NCI-H1092 treated with DMSO at 0.1 percent for 48 hours (cell line): Measurements from ENCODE around the gene BPIFA3.
A peak's percentile ranks its signal among the peaks of the same experiment; 100 is the strongest.

ENCODE experiments used
- DNase-seq: peaks from one replicate; lab custom pipeline; 2025; lab: John Stamatoyannopoulos, UW

BPIFA3 gene

GRCh38 chr20:33224399-33224798 is 7.2 kb downstream of the BPIFA3 start:
- DNase-seq = no peak

- no peak for DNase-seq
Measured at GRCh38 chr20:33229843-33230242, 12.7 kb downstream of the BPIFA3 start.

- DNase-seq = no peak
Measured at GRCh38 chr20:33231237-33231636, 14.1 kb downstream of the BPIFA3 start.

- DNase-seq = no peak
Measured at GRCh38 chr20:33232486-33233072, 15.4 kb downstream of the BPIFA3 start.

GRCh38 chr20:33233129-33233774 is 16.1 kb downstream of the BPIFA3 start:
- DNase-seq = peak; percentile 33

- no peak for DNase-seq
Measured at GRCh38 chr20:33234050-33234449, 16.9 kb downstream of the BPIFA3 start.

GRCh38 chr20:33235696-33236095 is 18.5 kb downstream of the BPIFA3 start, which contains the start of gene BPIFA1:
BPIFA1 (plus strand) TSS chr20:33235996; CDS start chr20:33237712, 1,716 bp downstream.
- DNase-seq = no peak

GRCh38 chr20:33236351-33236750 is 19.2 kb downstream of the BPIFA3 start:
- DNase-seq = no peak

GRCh38 chr20:33237989-33238388 is 20.8 kb downstream of the BPIFA3 start:
- no peak for DNase-seq

GRCh38 chr20:33239418-33239817 is 22.3 kb downstream of the BPIFA3 start:
- DNase-seq = no peak

GRCh38 chr20:33239979-33240736 is 23.0 kb downstream of the BPIFA3 start:
- no peak for DNase-seq

GRCh38 chr20:33240923-33241322 is 23.8 kb downstream of the BPIFA3 start:
- DNase-seq = no peak

- DNase-seq = no peak
Measured at GRCh38 chr20:33242319-33243100, 25.4 kb downstream of the BPIFA3 start.

- DNase-seq = no peak
Measured at GRCh38 chr20:33246077-33246476, 28.9 kb downstream of the BPIFA3 start.

- peak; percentile 18 for DNase-seq
Measured at GRCh38 chr20:33249456-33249855, 32.3 kb downstream of the BPIFA3 start.

GRCh38 chr20:33250666-33251065 is 33.5 kb downstream of the BPIFA3 start:
- no peak for DNase-seq

- DNase-seq = peak; percentile 86
Measured at GRCh38 chr20:33251496-33251895, 34.3 kb downstream of the BPIFA3 start.

- no peak for DNase-seq
Measured at GRCh38 chr20:33252460-33252859, 35.3 kb downstream of the BPIFA3 start.

- no peak for DNase-seq
Measured at GRCh38 chr20:33255005-33255404, 37.9 kb downstream of the BPIFA3 start.

GRCh38 chr20:33257237-33257636 is 40.1 kb downstream of the BPIFA3 start:
- no peak for DNase-seq

GRCh38 chr20:33259371-33259770 is 42.2 kb downstream of the BPIFA3 start:
- no peak for DNase-seq

GRCh38 chr20:33261465-33261864 is 44.3 kb downstream of the BPIFA3 start:
- DNase-seq = no peak
